GM12891 (cell line): Measurements from ENCODE around the gene HDAC4.

Experiments used
- PAX5 ChIP-seq: IDR thresholded peaks from 2 replicates; pipeline ENCODE4 v1.6.1; 2011; ENCODE audit warnings: low read length, moderate library complexity, mild to moderate bottlenecking; ENCODE audit not compliant: insufficient read depth, severe bottlenecking
- POLR2A ChIP-seq: IDR thresholded peaks from 2 replicates; pipeline ENCODE4 v1.6.1; 2011; ENCODE audit warnings: low read depth, low read length, control low read depth
- POLR2AphosphoS5 ChIP-seq: IDR thresholded peaks from 2 replicates; pipeline ENCODE4 v1.6.1; 2011; ENCODE audit warnings: low read depth, low read length, control low read depth
- POU2F2 ChIP-seq: IDR thresholded peaks from 2 replicates; pipeline ENCODE4 v1.6.1; 2011; ENCODE audit warnings: low read depth, mild to moderate bottlenecking, control low read depth, low read length, moderate library complexity
- SPI1 ChIP-seq: IDR thresholded peaks from 2 replicates; pipeline ENCODE4 v1.6.1; 2011; ENCODE audit warnings: low read depth, low read length, control low read depth

- TF ChIP-seq POLR2AphosphoS5 = no peak
- TF ChIP-seq SPI1 = no peak
- no peak for TF ChIP-seq POLR2A
- TF ChIP-seq PAX5 = no peak
- TF ChIP-seq POU2F2 = no peak
Observed at GRCh38 chr2:239122421-239123110, 278.3 kb downstream of the HDAC4 start.
